B cell (primary cell): ENCODE data around the gene PCSK1N. TPM values are rescaled to one million over a fixed set of nuclear protein-coding genes. Genes with fewer than 3 reads are reported as not detected.

Experiments
- ATAC-seq: fragments of 200-7000 bp; cut with Tn5 transposase; one replicate; pipeline ENCODE4 v1.10.0; 2021; ENCODE audit warnings: low read depth, mild to moderate bottlenecking, moderate number of reproducible peaks, moderate library complexity
- CTCF ChIA-PET: fragments of 350-600 bp; sonication (Branson Sonifier 250); formaldehyde crosslinking; loops from one replicate; lab custom pipeline; 2021; ENCODE audit warnings: antibody characterized with exemption, inconsistent platforms; lab: Charles Lee
- POLR2A ChIA-PET: fragments of 350-600 bp; sonication (Branson Sonifier 250); formaldehyde crosslinking; loops from one replicate; lab custom pipeline; 2021; ENCODE audit warnings: antibody characterized with exemption; lab: Charles Lee
- DNase-seq: peaks from one replicate; pipeline ENCODE4 v3.0.0; 2013
- H2AFZ ChIP-seq: 2 replicates; pipeline ENCODE4 v1.6.1; 2012; ENCODE audit warnings: mild to moderate bottlenecking, low read depth, low read length; ENCODE audit not compliant: insufficient read depth, poor library complexity, severe bottlenecking
- H3K27ac ChIP-seq, 2 donors: 1 replicate in 1 of 2; 2 replicates in 1 of 2; pipeline ENCODE4 v1.5.1; 2012 to 2013; ENCODE audit warnings: low read length in 2 of 2, mild to moderate bottlenecking in 2 of 2, moderate library complexity in 1 of 2
- H3K27me3 ChIP-seq, 4 experiments: fragments of 200-600 bp in 1 of 4; sonication (generic) in 1 of 4; replicated peaks in 1 of 4; 1 replicate in 2 of 4; 2 replicates in 2 of 4; pipeline versions ENCODE4 v1.6.1 to v1.7.0; 2013 to 2016; ENCODE audit warnings: low read length in 3 of 4, mild to moderate bottlenecking in 2 of 4, mixed read lengths in 1 of 4, moderate library complexity in 1 of 4; ENCODE audit not compliant: insufficient read depth in 4 of 4, control insufficient read depth in 3 of 4; ENCODE audit errors: control extremely low read depth in 1 of 4
- H3K36me3 ChIP-seq, 2 experiments: replicated peaks in 1 of 2; 1 replicate in 1 of 2; 2 replicates in 1 of 2; pipeline versions ENCODE4 v1.6.1 to v1.7.1; 2013; ENCODE audit warnings: low read length in 1 of 2; ENCODE audit not compliant: insufficient read depth in 2 of 2, control insufficient read depth in 1 of 2; ENCODE audit errors: control extremely low read depth in 1 of 2, extremely low read depth in 1 of 2
- H3K4me1 ChIP-seq, 2 donors: fragments of 200-600 bp in 1 of 2; sonication (generic) in 1 of 2; 1 replicate in 1 of 2; 2 replicates in 1 of 2; pipeline versions ENCODE4 v1.5.1 to v1.6.1; 2013 to 2017; ENCODE audit warnings: low read length in 2 of 2; ENCODE audit not compliant: control insufficient read depth in 2 of 2, insufficient read depth in 2 of 2
- H3K4me2 ChIP-seq: replicated peaks from 2 replicates; pipeline ENCODE3; 2012; ENCODE audit warnings: mild to moderate bottlenecking, low read depth, low read length; ENCODE audit not compliant: poor library complexity, severe bottlenecking
- H3K4me3 ChIP-seq, 5 experiments: fragments of 200-600 bp in 1 of 5; sonication (generic) in 1 of 5; 1 replicate in 3 of 5; 2 replicates in 2 of 5; pipeline versions ENCODE4 v1.5.1 to v1.7.0; 2011 to 2016; ENCODE audit warnings: low read length in 4 of 5, mild to moderate bottlenecking in 4 of 5, low read depth in 2 of 5, control low read depth in 1 of 5, moderate library complexity in 1 of 5; ENCODE audit not compliant: insufficient read depth in 1 of 5; ENCODE audit errors: control extremely low read depth in 1 of 5, extremely low read depth in 1 of 5
- H3K79me2 ChIP-seq: fragments of 200-600 bp; sonication (generic); one replicate; pipeline ENCODE4 v1.6.0; 2016; ENCODE audit warnings: low read length; ENCODE audit not compliant: control insufficient read depth, insufficient read depth
- H3K9ac ChIP-seq: fragments of 200-600 bp; sonication (generic); 2 replicates; pipeline ENCODE4 v1.6.1; 2017; ENCODE audit warnings: mild to moderate bottlenecking, low read length, moderate library complexity
- H3K9me3 ChIP-seq, 3 donors: one replicate each; pipeline versions ENCODE4 v1.6.1 to v1.7.1; 2013; ENCODE audit warnings: low read length in 2 of 3; ENCODE audit not compliant: control insufficient read depth in 2 of 3, insufficient read depth in 1 of 3; ENCODE audit errors: control extremely low read depth in 1 of 3
- H4K20me1 ChIP-seq: 2 replicates; pipeline ENCODE4 v1.6.0; 2012; ENCODE audit warnings: mild to moderate bottlenecking, low read length; ENCODE audit not compliant: insufficient read depth, control insufficient read depth, poor library complexity, severe bottlenecking
- H3K27ac Mint-ChIP-seq: one replicate; pipeline ENCODE4 v1.8.0; 2021; ENCODE audit warnings: mixed read lengths
- H3K27me3 Mint-ChIP-seq: one replicate; pipeline ENCODE4 v1.8.0; 2021; ENCODE audit warnings: mixed read lengths
- H3K4me1 Mint-ChIP-seq: one replicate; pipeline ENCODE4 v1.8.0; 2021; ENCODE audit warnings: mixed read lengths
- H3K4me3 Mint-ChIP-seq: one replicate; pipeline ENCODE4 v1.8.0; 2021; ENCODE audit warnings: mixed read lengths
- H3K9me3 Mint-ChIP-seq: one replicate; pipeline ENCODE4 v1.8.0; 2022; ENCODE audit warnings: mixed read lengths; ENCODE audit not compliant: insufficient read depth
- CTCF ChIP-seq: fragments of 200-600 bp; IDR thresholded peaks from one replicate; pipeline ENCODE4 v1.8.0; 2022; ENCODE audit warnings: antibody characterized with exemption, mild to moderate bottlenecking
- EZH2 ChIP-seq: IDR thresholded peaks from 2 replicates; pipeline ENCODE4 v1.6.1; 2012; ENCODE audit warnings: borderline replicate concordance, low read depth, mild to moderate bottlenecking, moderate library complexity, low read length; ENCODE audit not compliant: insufficient read depth, poor library complexity, severe bottlenecking
- WGBS: methylation state at CpG from one replicate; pipeline ENCODE4 v1.1.5; 2013; ENCODE audit warnings: missing lambda C conversion rate; ENCODE audit not compliant: insufficient coverage; 5-methylcytosine and 5-hydroxymethylcytosine counted together
- intact Hi-C: fragments of 100-400 bp; cut with micrococcal nuclease; formaldehyde crosslinking; loops from one replicate; pipeline ENCODE4 v1.10.0; 2022
- polyA plus RNA-seq: library from polyadenylated mRNA; depleted of rRNA; stranded (reverse); fragments of >200 nt; gene quantifications from 2 replicates; pipeline ENCODE4 v1.2.3, GENCODE V29; 2012
- total RNA-seq, 2 donors: library from RNA; stranded (reverse); fragments of 120-200 nt in 1 of 2; gene quantifications; 1 replicate in 1 of 2; 2 replicates in 1 of 2; pipeline versions ENCODE4 v1.2.3 to v1.2.4, GENCODE V29; 2013 to 2022

PCSK1N gene
- total and polyA plus RNA-seq, 2 donors (not counting 1 experiment from before 2014, with no cell fraction given), result 0.09 TPM; not detected in 1

- POLR2A ChIA-PET, result no interaction called here
- Histone ChIP-seq H3K27ac (no peak overlapping the region), H3K36me3 (no peaks in the 10 kb centered on the region), H3K79me2 (no peaks in the 10 kb centered on the region), H3K4me2 (no peak overlapping the region), H3K9me3 (no peaks in the 10 kb centered on the region), H4K20me1 (no peaks in the 10 kb centered on the region), H3K9ac (no peak overlapping the region), H3K4me3 (no peak overlapping the region), H2AFZ (no peak overlapping the region), H3K27me3 (no peaks in the 10 kb centered on the region), H3K4me1 (no peaks in the 10 kb centered on the region)
- H3K9me3 Mint-ChIP-seq, result no peaks in the 10 kb centered on the region
- CTCF ChIA-PET, result no interaction called here
- intact Hi-C loops, result no loop called here
- 77% methylated on average over 6 of the region's 17 CpGs for WGBS
- no peak overlapping the region for H3K27ac Mint-ChIP-seq
- ATAC-seq (no peak), DNase-seq (no peak)
- H3K4me3 Mint-ChIP-seq, result no peak overlapping the region
- H3K27me3 Mint-ChIP-seq, result peaks cover 12% of the 10 kb centered on the region
- TF ChIP-seq CTCF (no peak), EZH2 (no peak)
- no peaks in the 10 kb centered on the region for H3K4me1 Mint-ChIP-seq
These were observed 47.6 kb downstream of the PCSK1N start for GRCh38 chrX:48787505-48788443.

GRCh38 chrX:48786825-48787504, 48.4 kb downstream of the PCSK1N start:
- 85% methylated on average over 6 of the region's 6 CpGs for WGBS
- CTCF ChIA-PET, result no interaction called here
- H3K4me1 ChIP-seq, result no peaks in the 10 kb centered on the region
- H3K27me3 ChIP-seq, result no peaks in the 10 kb centered on the region
- H3K9me3 ChIP-seq, result no peaks in the 10 kb centered on the region
- ATAC-seq (no peak), DNase-seq (no peak)
- Mint-ChIP-seq H3K4me3 (no peak overlapping the region), H3K27ac (no peak overlapping the region), H3K9me3 (no peaks in the 10 kb centered on the region), H3K4me1 (no peaks in the 10 kb centered on the region), H3K27me3 (peaks cover 12% of the 10 kb centered on the region)
- intact Hi-C loops, result no loop called here
- no peak overlapping the region for H2AFZ ChIP-seq
- H3K4me2 ChIP-seq, result no peak overlapping the region
- no peaks in the 10 kb centered on the region for H3K79me2 ChIP-seq
- no peaks in the 10 kb centered on the region for H4K20me1 ChIP-seq
- H3K27ac ChIP-seq, result no peak overlapping the region
- no peaks in the 10 kb centered on the region for H3K36me3 ChIP-seq
- H3K9ac ChIP-seq, result no peak overlapping the region
- POLR2A ChIA-PET, result no interaction called here
- no peak overlapping the region for H3K4me3 ChIP-seq
- TF ChIP-seq EZH2 (no peak), CTCF (no peak)
